ENCODE data around the gene GSTM3.

DNA sequence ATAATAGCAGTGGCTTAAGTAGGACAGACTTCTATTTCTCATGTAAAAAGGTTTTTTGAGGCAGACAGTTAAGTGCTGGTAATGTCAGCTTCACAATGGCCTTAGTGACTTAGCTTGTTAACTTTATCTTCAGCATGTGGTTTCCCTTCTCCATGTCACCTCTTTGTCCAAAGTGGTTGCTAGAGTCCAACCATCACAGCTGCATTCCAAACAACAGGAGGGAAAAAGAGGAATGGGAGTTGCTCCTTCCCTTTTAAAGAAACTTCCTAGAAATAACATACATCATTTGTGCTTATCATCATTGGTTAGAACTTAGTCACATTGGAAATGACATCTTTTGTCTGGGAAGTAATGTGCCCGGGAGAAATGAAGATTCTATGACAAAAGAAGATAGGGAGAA lies 18.9 kb downstream of the GSTM3 start:
- TF ChIP-seq SP2 (tag by site-specific recombination; IDR thresholded peaks at IDR 0.05), result no peak
- TF ChIP-seq, protein P1, sequence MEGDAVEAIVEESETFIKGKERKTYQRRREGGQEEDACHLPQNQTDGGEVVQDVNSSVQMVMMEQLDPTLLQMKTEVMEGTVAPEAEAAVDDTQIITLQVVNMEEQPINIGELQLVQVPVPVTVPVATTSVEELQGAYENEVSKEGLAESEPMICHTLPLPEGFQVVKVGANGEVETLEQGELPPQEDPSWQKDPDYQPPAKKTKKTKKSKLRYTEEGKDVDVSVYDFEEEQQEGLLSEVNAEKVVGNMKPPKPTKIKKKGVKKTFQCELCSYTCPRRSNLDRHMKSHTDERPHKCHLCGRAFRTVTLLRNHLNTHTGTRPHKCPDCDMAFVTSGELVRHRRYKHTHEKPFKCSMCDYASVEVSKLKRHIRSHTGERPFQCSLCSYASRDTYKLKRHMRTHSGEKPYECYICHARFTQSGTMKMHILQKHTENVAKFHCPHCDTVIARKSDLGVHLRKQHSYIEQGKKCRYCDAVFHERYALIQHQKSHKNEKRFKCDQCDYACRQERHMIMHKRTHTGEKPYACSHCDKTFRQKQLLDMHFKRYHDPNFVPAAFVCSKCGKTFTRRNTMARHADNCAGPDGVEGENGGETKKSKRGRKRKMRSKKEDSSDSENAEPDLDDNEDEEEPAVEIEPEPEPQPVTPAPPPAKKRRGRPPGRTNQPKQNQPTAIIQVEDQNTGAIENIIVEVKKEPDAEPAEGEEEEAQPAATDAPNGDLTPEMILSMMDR (tag by site-specific recombination; IDR thresholded peaks at IDR 0.05), result no peak
- TF ChIP-seq ZNF274 (IDR thresholded peaks at IDR 0.05; ENCODE audit: low read length), result no peak
- TF ChIP-seq ZNF274 (tag by site-specific recombination; IDR thresholded peaks at IDR 0.05; ENCODE audit: borderline replicate concordance), result no peak
- no peak for TF ChIP-seq ZNF776 (tag by site-specific recombination; IDR thresholded peaks at IDR 0.05; ENCODE audit: borderline replicate concordance)
- no peak for TF ChIP-seq ZBTB1 (tag by site-specific recombination; IDR thresholded peaks at IDR 0.05)
- TF ChIP-seq ZNF777 (tag by site-specific recombination; IDR thresholded peaks at IDR 0.05; ENCODE audit: borderline replicate concordance), result no peak
- TF ChIP-seq ZNF366 (tag by site-specific recombination; conservative IDR thresholded peaks at IDR 0.05), result no peak

Data from HEK293 (cell line).